NT2/D1 (cell line): ENCODE measurements around the gene ABCA4.

Experiments used
- SUZ12 ChIP-seq: IDR thresholded peaks from 2 replicates; pipeline ENCODE4 v1.6.1; 2011; ENCODE audit not compliant: insufficient read length, insufficient read depth; ENCODE audit errors: extremely low read depth
- ZNF274 ChIP-seq: IDR thresholded peaks from 2 replicates; pipeline ENCODE4 v1.6.1; 2011; ENCODE audit warnings: mild to moderate bottlenecking, low read depth, low read length

- TF ChIP-seq ZNF274 (no peak), SUZ12 (no peak)
Measured at GRCh38 chr1:94014087-94014486, 106.9 kb downstream of the ABCA4 start.
